Natural killer cell (primary cell): Measurements from ENCODE around the gene GSDMA. TPM values are rescaled to one million over a fixed set of nuclear protein-coding genes. Genes with fewer than 3 reads are reported as not detected.

Experiments
- ATAC-seq, 3 donors: fragments of 150-1000 bp in 2 of 3; fragments of 200-7000 bp in 1 of 3; cut with Tn5 transposase; 1 replicate in 1 of 3; 2 replicates in 2 of 3; pipeline ENCODE4 v1.10.0; 2021; ENCODE audit warnings: mild to moderate bottlenecking in 2 of 3, moderate library complexity in 2 of 3
- DNase-seq, 2 donors: peaks; one replicate each; pipeline versions ENCODE4 v3.0.0 to v3.0.0-alpha.2; 2013 to 2021; ENCODE audit warnings: mixed read lengths in 1 of 2
- H3K27ac ChIP-seq: one replicate; pipeline ENCODE4 v1.5.1; 2013; ENCODE audit warnings: mild to moderate bottlenecking, low read length
- H3K27me3 ChIP-seq: one replicate; pipeline ENCODE4 v1.6.1; 2013; ENCODE audit warnings: low read length; ENCODE audit not compliant: control insufficient read depth, insufficient read depth
- H3K36me3 ChIP-seq: one replicate; pipeline ENCODE4 v1.6.1; 2013; ENCODE audit warnings: low read length; ENCODE audit not compliant: control insufficient read depth, insufficient read depth
- H3K4me1 ChIP-seq: one replicate; pipeline ENCODE4 v1.6.1; 2013; ENCODE audit warnings: low read length; ENCODE audit not compliant: control insufficient read depth, insufficient read depth
- H3K4me3 ChIP-seq: one replicate; pipeline ENCODE4 v1.5.1; 2013; ENCODE audit warnings: low read length
- H3K9me3 ChIP-seq: one replicate; pipeline ENCODE4 v1.6.1; 2013; ENCODE audit warnings: low read length; ENCODE audit not compliant: control insufficient read depth, insufficient read depth
- H3K27ac Mint-ChIP-seq, 2 donors: one replicate each; pipeline ENCODE4 v1.8.0; 2022; ENCODE audit warnings: mild to moderate bottlenecking in 2 of 2, mixed read lengths in 2 of 2, moderate library complexity in 1 of 2
- H3K27me3 Mint-ChIP-seq, 2 donors: one replicate each; pipeline ENCODE4 v1.8.0; 2022; ENCODE audit warnings: low read depth in 2 of 2, mixed read lengths in 2 of 2
- H3K36me3 Mint-ChIP-seq: one replicate; pipeline ENCODE4 v1.8.0; 2022; ENCODE audit warnings: mixed read lengths
- H3K4me1 Mint-ChIP-seq, 2 donors: one replicate each; pipeline ENCODE4 v1.8.0; 2022; ENCODE audit warnings: mixed read lengths in 2 of 2
- H3K4me3 Mint-ChIP-seq: one replicate; pipeline ENCODE4 v1.8.0; 2022; ENCODE audit warnings: mild to moderate bottlenecking, moderate library complexity, mixed read lengths
- H3K9me3 Mint-ChIP-seq, 2 donors: one replicate each; pipeline ENCODE4 v1.8.0; 2022; ENCODE audit warnings: mixed read lengths in 2 of 2
- CTCF ChIP-seq: fragments of 200-600 bp; IDR thresholded peaks from one replicate; pipeline ENCODE4 v1.8.0; 2022; ENCODE audit warnings: antibody characterized with exemption
- WGBS: methylation state at CpG from one replicate; pipeline ENCODE4 v1.1.7; 2013; ENCODE audit warnings: missing lambda C conversion rate; ENCODE audit not compliant: insufficient coverage; 5-methylcytosine and 5-hydroxymethylcytosine counted together
- intact Hi-C: fragments of 100-400 bp; cut with micrococcal nuclease; formaldehyde crosslinking; loops from one replicate; pipeline ENCODE4 v1.14.2; 2022
- total RNA-seq, 4 donors: library from RNA; stranded (reverse); fragments of 120-200 nt in 1 of 4; gene quantifications; one replicate each; pipeline versions ENCODE4 v1.2.3 to v1.2.4, GENCODE V29; 2013 to 2022

Gene GSDMA
- total RNA-seq, 3 donors from 2014 or later (not counting 1 experiment from before 2014, with no cell fraction given) = 1.1 to 3.2 (median 2.1) TPM

DNA sequence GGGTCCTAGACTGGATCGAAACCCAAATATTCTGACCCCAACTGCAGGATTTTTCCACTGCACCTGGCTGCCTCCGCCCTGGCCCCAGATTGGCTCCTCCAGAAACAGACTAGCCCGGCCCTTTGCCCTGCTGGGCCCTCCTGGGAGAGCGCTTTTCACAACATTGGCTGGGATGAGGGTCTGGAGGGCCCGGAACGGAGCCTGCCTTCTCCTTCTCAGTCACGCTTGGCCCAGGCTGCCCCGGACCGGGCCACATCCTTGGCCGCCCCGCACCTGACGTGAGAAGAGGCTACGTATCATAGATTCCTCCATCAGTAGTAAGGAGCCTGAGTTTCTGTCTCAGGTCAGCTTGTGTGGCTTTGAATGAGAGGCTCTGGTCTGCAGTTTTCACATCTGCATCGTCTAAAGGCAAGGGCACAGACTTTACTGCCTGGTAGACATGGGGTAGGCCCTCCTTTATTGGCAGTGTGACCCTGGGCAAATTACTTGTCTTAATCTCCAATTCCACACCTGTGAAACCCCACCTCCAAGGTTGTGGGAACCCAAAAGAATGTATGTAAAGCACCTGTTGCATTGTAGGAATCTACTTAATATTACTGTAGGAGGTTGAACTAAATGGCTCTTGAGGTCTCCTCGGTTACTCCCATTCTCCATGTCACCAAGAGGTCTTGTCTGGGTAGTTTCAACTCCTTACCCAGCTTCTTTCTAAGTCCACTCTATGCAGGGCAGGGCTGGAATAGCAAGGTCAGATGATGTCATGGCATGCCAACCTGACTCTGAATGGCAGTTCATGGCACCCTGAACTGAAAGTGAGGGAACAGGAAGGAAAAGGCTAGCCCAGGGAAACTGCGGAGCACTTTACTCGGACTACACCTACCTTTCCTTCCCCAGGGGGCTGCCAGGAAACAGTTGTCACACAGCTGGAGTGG, 34.6 kb upstream of the GSDMA start:
- Histone ChIP-seq H3K4me1 (peaks cover 34% of the 10 kb centered on the region), H3K36me3 (peaks cover 10% of the 10 kb centered on the region), H3K9me3 (no peaks in the 10 kb centered on the region), H3K4me3 (peak overlapping the region; percentile 77), H3K27me3 (no peaks in the 10 kb centered on the region), H3K27ac (peak overlapping the region; percentile 14)
- TF ChIP-seq CTCF = no peak
- H3K4me3 Mint-ChIP-seq = peak overlapping the region; percentile 96
- 52% methylated on average over 17 of the region's 17 CpGs for WGBS
- H3K27me3 Mint-ChIP-seq = no peaks in the 10 kb centered on the region
- no peaks in the 10 kb centered on the region for H3K9me3 Mint-ChIP-seq
- ATAC-seq = no peak
- peak overlapping the region; percentile 89 to 96 for H3K27ac Mint-ChIP-seq
- H3K36me3 Mint-ChIP-seq = no peaks in the 10 kb centered on the region
- no peak for DNase-seq
- H3K4me1 Mint-ChIP-seq = peaks cover 36 to 43% of the 10 kb centered on the region in 2 donors
- intact Hi-C loops = loop anchor here (1.0 kb wide), 1 partner anchor 52 kb away; the partner anchor contains the start of gene PSMD3

GRCh38 chr17:39928858-39929645, 33.8 kb upstream of the GSDMA start:
- peak overlapping the region; percentile 33 for H3K4me3 Mint-ChIP-seq
- no peaks in the 10 kb centered on the region for H3K27me3 Mint-ChIP-seq
- intact Hi-C loops = no loop called here
- no peaks in the 10 kb centered on the region for H3K9me3 Mint-ChIP-seq
- no peak overlapping the region for H3K27ac Mint-ChIP-seq
- ATAC-seq (no peak), DNase-seq (no peak)
- Histone ChIP-seq H3K27ac (no peak overlapping the region), H3K4me3 (no peak overlapping the region), H3K36me3 (peaks cover 2% of the 10 kb centered on the region), H3K27me3 (no peaks in the 10 kb centered on the region), H3K4me1 (peaks cover 34% of the 10 kb centered on the region), H3K9me3 (no peaks in the 10 kb centered on the region)
- TF ChIP-seq CTCF = no peak
- no peaks in the 10 kb centered on the region for H3K36me3 Mint-ChIP-seq
- WGBS = 71% methylated on average over 8 of the region's 8 CpGs
- H3K4me1 Mint-ChIP-seq = peaks cover 36 to 41% of the 10 kb centered on the region in 2 donors

DNA sequence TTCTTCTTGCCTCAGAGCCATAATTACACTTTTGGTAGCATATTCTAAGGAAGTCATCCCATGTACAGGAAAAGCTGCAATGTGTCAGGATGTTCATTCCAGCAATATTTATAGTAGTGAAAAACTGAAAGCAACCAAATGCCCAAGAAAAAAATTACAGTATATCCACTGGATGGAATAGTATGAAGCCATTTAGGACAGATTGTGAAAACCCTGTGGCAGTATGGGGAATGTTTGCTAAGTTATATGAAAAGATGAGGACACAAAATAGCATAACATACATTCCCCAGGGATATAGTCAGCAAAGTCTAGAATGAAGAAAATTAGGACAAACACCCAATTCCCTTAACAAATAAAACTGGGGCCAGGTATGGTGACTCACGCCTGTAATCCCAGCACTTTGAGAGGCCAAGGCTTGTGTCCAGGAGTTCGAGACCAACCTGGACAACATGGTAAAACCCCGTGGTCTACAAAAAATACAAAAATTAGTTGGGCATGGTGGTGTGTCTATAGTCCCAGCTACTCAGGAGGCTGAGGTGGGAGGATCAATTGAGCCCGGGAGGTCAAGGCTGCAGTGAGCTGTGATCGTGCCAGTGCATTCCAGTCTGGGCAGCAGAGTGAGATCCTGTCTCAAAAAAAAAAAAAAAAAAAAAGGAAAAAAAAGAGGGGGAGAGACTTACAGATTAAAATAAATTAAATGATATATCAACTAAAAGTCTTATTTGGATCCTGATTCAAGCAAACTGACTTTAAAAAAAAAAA, 33.0 kb upstream of the GSDMA start:
- H3K4me3 Mint-ChIP-seq = no peak overlapping the region
- intact Hi-C loops = no loop called here
- 96% methylated on average over 4 of the region's 5 CpGs for WGBS

More for the DNA sequence above, 33.0 kb upstream of the GSDMA start:
- Mint-ChIP-seq H3K36me3 (no peaks in the 10 kb centered on the region), H3K27ac (no peak overlapping the region), H3K9me3 (no peaks in the 10 kb centered on the region), H3K27me3 (no peaks in the 10 kb centered on the region), H3K4me1 (peaks cover 28 to 33% of the 10 kb centered on the region in 2 donors)
- ATAC-seq (no peak), DNase-seq (no peak)
- H3K36me3 ChIP-seq = no peaks in the 10 kb centered on the region
- no peaks in the 10 kb centered on the region for H3K27me3 ChIP-seq
- peaks cover 29% of the 10 kb centered on the region for H3K4me1 ChIP-seq
- no peak for TF ChIP-seq CTCF
- no peak overlapping the region for H3K4me3 ChIP-seq
- H3K9me3 ChIP-seq = no peaks in the 10 kb centered on the region
- H3K27ac ChIP-seq = no peak overlapping the region
